Erythroblast (primary cell): ENCODE measurements around the gene PUS1.
A peak's percentile ranks its signal among the peaks of the same experiment; 100 is the strongest.
"Not testable (repeated sequence)": the region's sequence is repeated elsewhere in the genome, so short reads cannot be mapped to it uniquely, and the experiment has no call there.

Experiments used
- DNase-seq, 2 experiments: peaks; one replicate each; lab custom pipeline; 2025; lab: John Stamatoyannopoulos, UW
- GATA1 ChIP-seq: IDR thresholded peaks from 2 replicates; pipeline ENCODE4 v1.6.1; 2011; ENCODE audit warnings: low read depth, mild to moderate bottlenecking, control low read depth, low read length, moderate library complexity
- POLR2A ChIP-seq: IDR thresholded peaks from 2 replicates; pipeline ENCODE4 v1.6.1; 2011; ENCODE audit warnings: mild to moderate bottlenecking, low read length

PUS1 gene

DNA sequence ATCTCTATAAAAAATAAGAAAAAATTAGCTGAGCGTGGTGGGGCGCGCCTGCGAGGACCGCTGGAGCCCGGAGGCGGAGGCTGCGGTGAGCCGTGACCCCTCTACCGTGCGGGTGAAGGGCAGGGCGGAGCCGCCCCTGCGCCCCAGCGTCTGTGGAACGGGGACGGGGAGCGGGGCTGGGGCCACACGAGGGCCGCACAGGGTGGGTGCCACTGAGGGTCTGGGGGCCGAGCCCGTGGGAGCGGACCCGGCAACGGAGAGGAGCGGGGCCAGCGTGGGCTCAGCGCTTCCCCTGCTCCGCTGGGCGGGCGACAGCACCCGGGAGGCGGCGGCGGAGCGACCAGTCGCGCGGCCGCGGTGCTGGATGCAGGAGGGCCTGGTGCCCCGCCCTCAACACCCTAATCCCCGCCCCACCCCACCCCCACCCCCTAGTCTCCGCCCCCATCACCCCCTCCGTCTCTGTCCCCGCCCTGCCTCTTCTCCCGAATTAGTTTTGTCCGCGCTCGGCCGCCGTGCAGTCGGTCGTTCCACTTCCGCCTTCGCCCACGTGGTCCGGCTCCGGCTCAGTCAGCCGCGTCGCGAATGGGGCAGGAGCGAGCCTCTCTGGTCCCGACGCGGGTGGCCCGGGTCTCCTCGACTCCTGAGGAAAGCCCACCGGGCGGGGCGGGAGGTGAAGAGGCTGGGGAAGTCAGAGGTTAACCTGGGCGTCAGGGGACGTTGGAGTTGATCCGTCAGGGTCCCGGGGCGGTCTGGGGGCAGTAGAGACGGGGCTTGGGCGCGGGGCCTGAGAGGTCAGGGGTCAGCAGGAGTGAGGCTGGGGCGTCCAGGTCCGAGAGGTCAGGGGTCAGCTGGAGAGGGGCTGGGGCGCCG is at the start of gene PUS1:
Gene PUS1 (plus strand): TSS at position 566 of the 870 bp plus-strand sequence. CDS start 447 bp downstream, outside the sequence.
- peak; percentile 96 to 97 for DNase-seq
- TF ChIP-seq GATA1 (no peak), POLR2A (peak; percentile 53)

- no peak for DNase-seq
- no peak for TF ChIP-seq GATA1
- no peak for TF ChIP-seq POLR2A
Observed at GRCh38 chr12:131882804-131883520, 46.1 kb upstream of the PUS1 start.

DNA sequence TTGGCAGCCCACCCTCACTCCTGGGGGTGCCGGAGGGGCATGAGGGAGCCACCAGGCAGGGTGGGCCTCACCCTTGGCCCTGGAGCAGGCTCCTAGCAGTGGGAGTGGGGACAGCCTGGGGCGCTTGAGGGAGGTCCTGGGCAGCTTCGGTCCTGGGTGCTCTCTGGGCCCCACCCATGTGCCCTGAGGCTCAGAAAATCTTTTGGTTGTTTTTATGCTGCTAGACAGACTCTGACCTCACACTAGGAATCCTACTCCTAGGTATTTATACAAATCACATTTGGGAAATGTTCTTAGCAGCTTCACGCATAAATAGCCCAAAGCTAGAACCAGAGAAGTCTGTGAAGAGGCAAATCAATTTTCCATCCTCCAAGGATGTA is 45.6 kb upstream of the PUS1 start:
- no peak for TF ChIP-seq GATA1
- TF ChIP-seq POLR2A = no peak
- DNase-seq = no peak

- not testable (repeated sequence) for DNase-seq
Observed at GRCh38 chr12:131885076-131885475, 44.0 kb upstream of the PUS1 start.

DNA sequence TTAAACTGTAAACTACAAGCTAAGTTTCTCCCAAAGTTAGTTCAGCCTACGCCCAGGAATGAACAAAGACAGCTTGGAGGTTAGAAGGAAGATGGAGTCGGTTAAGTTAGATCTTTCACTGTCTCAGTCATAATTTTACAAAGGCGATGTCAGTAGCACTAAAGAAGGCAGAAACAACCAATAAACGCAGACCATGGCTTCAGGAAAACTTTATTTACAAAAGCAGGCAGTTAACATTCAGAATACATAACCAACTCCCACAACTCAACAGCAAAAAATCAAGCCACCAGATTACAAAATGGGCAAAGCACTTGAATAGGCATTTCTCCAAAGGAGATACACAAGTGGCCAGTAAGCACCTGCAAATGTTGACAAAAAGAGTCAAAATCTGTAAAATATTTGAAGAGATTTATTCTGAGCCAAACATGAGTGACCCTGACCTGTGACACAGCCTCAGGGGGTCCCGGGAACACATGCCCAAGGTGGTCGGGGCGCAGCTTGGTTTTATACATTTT is 43.5 kb upstream of the PUS1 start:
- DNase-seq = no peak
- no peak for TF ChIP-seq POLR2A
- no peak for TF ChIP-seq GATA1

DNA sequence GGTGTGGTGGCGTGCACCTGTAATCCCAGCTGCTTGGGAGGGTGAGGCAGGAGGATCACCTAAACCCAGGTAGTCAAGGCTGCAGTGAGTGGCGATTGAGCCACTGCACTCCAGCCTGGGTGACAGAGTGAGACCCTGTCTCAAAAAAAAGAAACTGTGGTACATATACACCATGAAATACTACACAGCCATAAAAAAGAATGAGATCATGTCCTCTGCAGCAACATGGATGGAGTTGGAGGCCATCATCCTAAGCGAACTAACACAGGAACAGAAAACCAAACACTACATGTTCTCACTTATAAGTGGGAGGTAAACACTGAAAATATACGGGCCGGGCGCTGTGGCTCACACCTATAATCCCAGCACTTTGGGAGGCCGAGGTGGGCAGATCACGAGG is 37.4 kb upstream of the PUS1 start:
- DNase-seq = not testable (repeated sequence)

DNA sequence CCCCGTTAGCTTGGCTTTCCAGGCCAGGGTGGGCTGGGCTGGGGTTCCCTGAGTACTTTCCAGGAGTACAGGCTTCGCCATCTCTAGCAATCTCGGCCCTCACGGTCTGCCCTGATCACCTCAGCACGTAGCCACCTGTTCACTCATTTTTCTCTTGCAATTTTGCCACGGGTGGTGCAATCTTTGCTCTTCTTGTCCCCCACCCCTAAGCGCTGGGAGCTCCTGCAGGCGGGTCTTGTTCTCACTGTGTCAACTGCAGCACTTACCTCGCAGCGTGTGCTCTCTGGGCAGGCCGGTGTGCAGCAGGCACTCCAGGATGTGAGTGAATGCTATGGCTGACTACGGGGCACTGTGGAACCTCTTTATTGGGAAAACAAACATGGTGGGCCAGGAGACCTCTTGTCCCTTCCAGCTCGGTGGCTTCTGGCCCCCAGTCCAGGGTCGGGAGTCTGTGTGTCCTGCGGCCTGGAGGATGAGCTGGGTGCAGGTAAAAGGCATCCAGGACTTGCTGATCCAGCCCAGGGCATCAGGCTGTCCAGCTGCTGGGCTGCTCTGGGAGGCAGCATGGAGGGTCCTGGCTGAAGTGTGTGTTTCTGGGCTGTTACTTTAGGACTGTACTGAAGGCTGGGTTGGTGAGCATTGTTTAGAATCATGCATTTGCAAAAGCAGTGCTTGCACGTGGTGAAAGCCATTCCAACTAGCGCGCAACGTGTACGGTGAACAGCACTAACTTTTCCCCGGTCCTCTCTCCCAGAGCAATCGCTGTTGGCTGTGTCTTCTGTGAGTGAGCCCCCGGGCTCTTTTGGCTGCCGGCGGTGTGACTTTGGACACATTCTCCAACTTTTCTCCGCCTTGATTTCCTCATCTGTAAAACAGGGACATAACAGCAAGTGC is 36.1 kb upstream of the PUS1 start:
- no peak for DNase-seq
- TF ChIP-seq GATA1 (no peak), POLR2A (no peak)

GRCh38 chr12:131893605-131894312 is 35.3 kb upstream of the PUS1 start:
- DNase-seq = no peak
- no peak for TF ChIP-seq GATA1
- no peak for TF ChIP-seq POLR2A

- TF ChIP-seq POLR2A = peak; percentile 53
- no peak for TF ChIP-seq GATA1
- DNase-seq = peak; percentile 90 to 96
Observed at GRCh38 chr12:131894313-131894860, 34.7 kb upstream of the PUS1 start, which contains the start of gene ULK1. Gene ULK1 (plus strand): TSS chr12:131894622. CDS start chr12:131895002, 380 bp downstream.

DNA sequence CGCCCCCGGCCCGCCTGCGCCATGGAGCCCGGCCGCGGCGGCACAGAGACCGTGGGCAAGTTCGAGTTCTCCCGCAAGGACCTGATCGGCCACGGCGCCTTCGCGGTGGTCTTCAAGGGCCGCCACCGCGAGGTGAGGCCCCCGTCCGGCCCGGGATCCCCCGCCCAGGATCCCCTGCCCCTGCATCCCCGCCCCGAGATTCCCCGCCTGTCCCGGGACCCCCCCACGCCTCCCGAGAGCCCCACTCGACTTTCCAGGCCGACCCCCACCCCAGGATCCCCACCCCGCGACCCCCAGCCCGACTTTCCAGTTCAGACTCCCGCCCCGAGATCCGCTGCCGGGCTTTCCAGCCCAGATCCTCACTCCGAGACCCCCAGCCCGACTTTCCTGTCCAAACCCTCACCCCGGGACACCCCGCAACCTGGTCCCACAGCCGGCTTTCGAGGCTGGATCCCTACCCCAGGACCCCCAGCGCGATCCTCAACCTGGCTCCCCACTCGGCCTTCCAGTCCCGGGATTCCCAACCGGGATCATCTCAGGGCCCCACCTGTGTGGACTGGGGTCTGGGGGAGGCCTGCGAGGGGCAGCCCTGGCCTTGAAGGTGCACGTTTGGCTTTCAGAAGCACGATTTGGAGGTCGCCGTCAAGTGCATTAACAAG is 34.0 kb upstream of the PUS1 start:
- TF ChIP-seq POLR2A (no peak), GATA1 (no peak)
- peak; percentile 39 to 64 for DNase-seq

DNA sequence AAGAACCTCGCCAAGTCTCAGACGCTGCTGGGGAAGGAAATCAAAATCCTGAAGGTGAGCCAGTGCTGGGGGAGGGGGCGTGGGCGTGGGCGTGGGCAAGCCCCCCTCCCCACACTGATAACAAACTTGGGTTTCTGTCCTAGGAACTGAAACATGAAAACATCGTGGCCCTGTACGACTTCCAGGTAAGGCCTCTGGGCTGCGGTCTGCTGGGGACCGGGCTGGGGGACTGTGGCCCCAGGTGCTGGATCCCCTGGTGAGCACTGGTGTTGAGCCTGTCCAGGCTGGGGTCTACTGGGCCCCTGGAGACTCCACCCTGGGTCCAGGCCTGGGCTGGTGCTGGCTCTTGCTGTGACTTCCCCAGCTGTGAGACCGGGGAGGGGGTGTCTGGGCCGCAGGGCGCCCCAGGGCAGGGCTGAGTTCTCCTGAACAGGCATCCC is 33.4 kb upstream of the PUS1 start:
- peak; percentile 71 to 84 for DNase-seq
- TF ChIP-seq GATA1 (no peak), POLR2A (no peak)

DNA sequence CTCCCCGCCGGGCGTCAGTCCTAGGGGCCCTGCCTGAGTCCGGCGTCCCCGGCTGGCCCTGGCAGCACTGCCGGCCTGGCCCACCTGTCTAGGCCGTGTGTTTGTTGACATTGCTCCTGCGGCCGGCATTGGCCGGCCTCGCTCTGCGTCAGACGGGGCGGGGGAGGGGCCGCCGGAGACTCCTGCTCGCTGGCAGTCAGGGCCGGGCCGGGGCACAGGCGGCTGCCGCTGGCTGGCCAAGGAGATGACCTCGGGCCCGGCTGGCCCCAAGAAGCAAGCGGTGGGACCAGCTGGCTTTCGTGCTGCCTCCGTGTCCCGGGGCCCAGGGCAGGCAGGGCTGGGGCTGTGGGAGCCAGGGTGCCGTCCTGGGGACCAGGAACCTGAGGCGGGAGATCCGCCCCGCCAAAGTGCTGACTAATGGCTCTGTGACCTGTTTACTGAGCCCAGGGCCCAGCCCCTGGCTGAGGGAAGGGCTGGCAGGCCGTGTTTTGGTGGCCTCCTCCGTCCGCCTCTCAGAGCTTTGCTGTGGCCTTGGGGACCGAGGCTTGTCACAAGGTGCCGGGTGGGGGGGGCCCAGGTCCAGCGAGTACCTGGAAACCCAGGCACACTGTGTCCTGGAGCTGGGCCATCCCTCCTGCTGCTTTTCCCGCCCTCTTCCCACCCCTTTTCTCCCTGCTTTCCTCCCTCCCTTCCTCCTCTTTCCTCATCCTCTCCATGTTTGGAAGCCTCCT is 32.8 kb upstream of the PUS1 start:
- DNase-seq = peak; percentile 91 to 96
- no peak for TF ChIP-seq GATA1
- peak; percentile 93 for TF ChIP-seq POLR2A
